DOHH2 (cell line): ENCODE data around the gene CLEC2B.

Experiments used
- CTCF ChIP-seq: fragments of 200-600 bp; sonication (generic); IDR thresholded peaks from one replicate; pipeline ENCODE4 v1.5.1; 2014; ENCODE audit warnings: antibody characterized with exemption, mild to moderate bottlenecking, low read depth, low read length; ENCODE audit not compliant: poor library complexity, severe bottlenecking
- EZH2phosphoT487 ChIP-seq: fragments of 200-600 bp; sonication (generic); IDR thresholded peaks from 2 replicates; pipeline ENCODE4 v1.6.1; 2017; ENCODE audit warnings: borderline replicate concordance, mild to moderate bottlenecking, antibody characterized with exemption, low read length, moderate library complexity, mixed read lengths

DNA sequence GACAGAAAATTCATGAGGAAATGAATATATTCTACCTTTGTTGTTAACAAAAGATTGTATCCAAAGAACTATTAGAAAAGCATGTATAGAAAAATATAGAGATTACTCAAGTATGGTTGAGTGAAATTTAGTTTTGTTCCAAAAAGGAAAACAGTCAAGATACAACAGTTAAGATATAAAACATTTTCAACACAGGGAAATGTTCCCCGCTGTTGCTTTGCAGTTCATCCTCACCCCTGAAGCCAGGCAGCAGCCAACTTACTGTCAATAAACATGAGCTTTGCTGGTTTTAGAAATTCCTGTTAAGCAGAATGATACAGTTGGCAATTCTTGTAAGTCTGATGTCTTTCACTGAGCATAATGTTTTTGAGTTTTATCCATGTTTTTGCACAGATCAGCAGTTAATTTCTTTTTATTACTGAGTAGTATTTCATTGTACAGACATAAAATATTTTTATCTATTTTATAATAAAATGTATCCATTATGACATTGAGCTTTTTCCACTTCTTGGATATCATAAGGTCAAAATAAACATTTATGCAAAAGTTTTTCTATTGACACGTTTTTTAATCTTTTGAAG lies 1.2 kb upstream of the CLEC2B start:
- TF ChIP-seq CTCF, result no peak
- no peak for TF ChIP-seq EZH2phosphoT487
